ENCODE results near the gene PPP6R1. TPM values are rescaled to one million over a fixed set of nuclear protein-coding genes. Genes with fewer than 3 reads are reported as not detected.
A peak's percentile ranks its signal among the peaks of the same experiment; 100 is the strongest.
"Not testable (repeated sequence)": the region's sequence is repeated elsewhere in the genome, so short reads cannot be mapped to it uniquely, and the experiment has no call there.

The PPP6R1 gene
- total and polyA plus RNA-seq, 2 experiments from 2014 or later, result 37.1 to 76.0 TPM

DNA sequence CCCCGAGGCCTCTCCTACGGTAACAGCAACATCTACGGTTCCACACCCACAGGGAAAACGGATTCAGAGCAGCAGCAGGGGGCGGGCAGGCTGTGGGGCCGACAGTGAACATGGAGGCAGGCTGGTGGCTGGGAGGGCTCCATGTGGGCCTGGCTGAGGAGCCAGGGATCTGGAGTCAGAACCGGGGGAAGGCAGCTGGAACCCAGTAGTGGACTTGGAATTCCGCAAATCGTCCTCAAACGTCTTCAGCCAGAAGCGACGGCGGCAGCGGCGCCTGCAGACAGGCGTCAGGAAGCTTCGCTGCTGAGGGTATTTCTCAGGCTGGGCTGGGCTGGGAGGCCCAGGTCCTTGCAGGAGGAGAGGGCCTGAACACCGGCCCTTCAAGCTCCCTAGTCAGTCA is 32.0 kb downstream of the PPP6R1 start:
- Histone ChIP-seq H3K4me1 (ENCODE audit: insufficient read depth) (peaks cover 19% of the 10 kb centered on the region), H3K9me2 (replicated peaks; ENCODE audit: insufficient read depth) (no peaks in the 10 kb centered on the region), H3K36me3 (replicated peaks; ENCODE audit: insufficient read depth, low read depth) (no peaks in the 10 kb centered on the region), H3K4me3 (no peak overlapping the region), H4K20me1 (ENCODE audit: insufficient read depth, poor library complexity, severe bottlenecking) (no peaks in the 10 kb centered on the region), H3K27ac (no peak overlapping the region), H2AFZ (no peak overlapping the region), H3K79me2 (peaks cover 21% of the 10 kb centered on the region), H3K27me3 (no peaks in the 10 kb centered on the region), H3K4me2 (peak overlapping the region; percentile 82), H3K9me3 (ENCODE audit: low read depth) (no peaks in the 10 kb centered on the region)
- 88% methylated on average over 13 of the region's 18 CpGs for WGBS (ENCODE audit: low lambda C conversion rate, missing lambda C conversion rate)
- TF ChIP-seq, protein P1, sequence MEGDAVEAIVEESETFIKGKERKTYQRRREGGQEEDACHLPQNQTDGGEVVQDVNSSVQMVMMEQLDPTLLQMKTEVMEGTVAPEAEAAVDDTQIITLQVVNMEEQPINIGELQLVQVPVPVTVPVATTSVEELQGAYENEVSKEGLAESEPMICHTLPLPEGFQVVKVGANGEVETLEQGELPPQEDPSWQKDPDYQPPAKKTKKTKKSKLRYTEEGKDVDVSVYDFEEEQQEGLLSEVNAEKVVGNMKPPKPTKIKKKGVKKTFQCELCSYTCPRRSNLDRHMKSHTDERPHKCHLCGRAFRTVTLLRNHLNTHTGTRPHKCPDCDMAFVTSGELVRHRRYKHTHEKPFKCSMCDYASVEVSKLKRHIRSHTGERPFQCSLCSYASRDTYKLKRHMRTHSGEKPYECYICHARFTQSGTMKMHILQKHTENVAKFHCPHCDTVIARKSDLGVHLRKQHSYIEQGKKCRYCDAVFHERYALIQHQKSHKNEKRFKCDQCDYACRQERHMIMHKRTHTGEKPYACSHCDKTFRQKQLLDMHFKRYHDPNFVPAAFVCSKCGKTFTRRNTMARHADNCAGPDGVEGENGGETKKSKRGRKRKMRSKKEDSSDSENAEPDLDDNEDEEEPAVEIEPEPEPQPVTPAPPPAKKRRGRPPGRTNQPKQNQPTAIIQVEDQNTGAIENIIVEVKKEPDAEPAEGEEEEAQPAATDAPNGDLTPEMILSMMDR (IDR thresholded peaks at IDR 0.05; ENCODE audit: poor library complexity), result no peak
- TF ChIP-seq EZH2phosphoT487 (IDR thresholded peaks at IDR 0.05; ENCODE audit: low read depth, severe bottlenecking, unreplicated experiment) (no peak), EZH2 (IDR thresholded peaks at IDR 0.05; ENCODE audit: borderline replicate concordance) (no peak)
- DNase-seq (ENCODE audit: low spot score), result no peak

DNA sequence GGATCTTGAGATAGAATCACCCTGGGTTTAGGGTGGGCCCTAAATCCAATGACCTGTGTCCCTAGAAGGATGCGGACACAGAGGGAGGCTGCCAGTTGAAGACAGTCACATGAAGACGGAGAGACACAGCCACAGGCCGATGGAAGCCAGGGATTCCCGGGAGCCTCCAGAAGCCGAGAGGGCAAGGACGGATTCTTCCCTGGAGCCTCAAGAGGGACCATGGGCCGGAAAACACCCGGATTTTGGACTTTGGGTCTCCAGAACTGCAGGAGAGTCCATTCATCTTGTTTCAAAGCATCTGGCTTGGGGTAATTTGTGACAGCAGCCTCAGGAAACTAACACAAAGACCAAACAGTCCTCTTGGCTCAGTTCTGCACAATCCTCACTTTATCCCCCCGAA is 32.5 kb downstream of the PPP6R1 start:
- H3K4me3 ChIP-seq, result no peak overlapping the region

DNA sequence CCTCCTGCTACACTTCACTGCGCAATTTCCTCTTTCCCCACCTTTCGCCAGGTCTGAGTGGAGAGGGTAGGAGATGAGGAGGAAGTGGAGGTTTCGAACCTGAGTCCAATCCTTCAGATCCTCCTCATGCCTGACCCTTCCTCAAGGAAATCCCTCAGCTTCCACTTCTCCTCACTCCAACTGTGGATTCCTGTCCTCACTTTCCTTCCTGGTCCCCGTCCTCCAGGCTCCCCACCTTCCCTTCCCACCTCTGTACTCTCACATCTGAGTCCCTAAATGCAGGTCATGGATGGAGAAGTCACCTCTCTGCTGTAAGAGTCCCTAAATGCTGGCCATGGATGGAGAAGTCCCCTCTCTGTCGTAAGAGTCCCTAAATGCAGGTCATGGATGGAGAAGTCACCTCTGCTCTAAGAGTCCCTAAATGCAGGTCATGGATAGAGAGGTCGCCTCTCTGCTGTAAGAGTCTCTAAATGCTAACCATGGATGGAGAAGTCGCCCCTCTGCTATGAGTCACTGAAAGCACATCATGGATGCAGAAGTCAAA is 33.3 kb downstream of the PPP6R1 start:
- no peaks in the 10 kb centered on the region for H4K20me1 ChIP-seq (ENCODE audit: insufficient read depth, poor library complexity, severe bottlenecking)

More for the DNA sequence above, 32.5 kb downstream of the PPP6R1 start:
- no peak overlapping the region for H3K4me2 ChIP-seq
- no peaks in the 10 kb centered on the region for H4K20me1 ChIP-seq (ENCODE audit: insufficient read depth, poor library complexity, severe bottlenecking)
- peaks cover 21% of the 10 kb centered on the region for H3K79me2 ChIP-seq
- 85% methylated on average over 9 of the region's 9 CpGs for WGBS (ENCODE audit: low lambda C conversion rate, missing lambda C conversion rate)
- H3K4me1 ChIP-seq (ENCODE audit: insufficient read depth), result peaks cover 19% of the 10 kb centered on the region
- peak; percentile 4 for DNase-seq (ENCODE audit: low spot score)
- no peaks in the 10 kb centered on the region for H3K9me3 ChIP-seq (ENCODE audit: low read depth)
- H3K27ac ChIP-seq, result no peak overlapping the region
- no peaks in the 10 kb centered on the region for H3K27me3 ChIP-seq
- TF ChIP-seq, protein P1 (IDR thresholded peaks at IDR 0.05; ENCODE audit: poor library complexity), result no peak
- no peak for TF ChIP-seq EZH2 (IDR thresholded peaks at IDR 0.05; ENCODE audit: borderline replicate concordance)
- no peak for TF ChIP-seq EZH2phosphoT487 (IDR thresholded peaks at IDR 0.05; ENCODE audit: low read depth, severe bottlenecking, unreplicated experiment)
- no peak overlapping the region for H2AFZ ChIP-seq
- H3K36me3 ChIP-seq (replicated peaks; ENCODE audit: insufficient read depth, low read depth), result no peaks in the 10 kb centered on the region
- H3K9me2 ChIP-seq (replicated peaks; ENCODE audit: insufficient read depth), result no peaks in the 10 kb centered on the region

GRCh38 chr19:55224679-55225414 is 34.0 kb downstream of the PPP6R1 start:
- H3K4me3 ChIP-seq; H2AFZ ChIP-seq; H3K27me3 ChIP-seq; H3K9me2 ChIP-seq (replicated peaks; ENCODE audit: insufficient read depth); DNase-seq (ENCODE audit: low spot score); H3K4me2 ChIP-seq; H3K27ac ChIP-seq; H3K36me3 ChIP-seq (replicated peaks; ENCODE audit: insufficient read depth, low read depth); H4K20me1 ChIP-seq (ENCODE audit: insufficient read depth, poor library complexity, severe bottlenecking); H3K9me3 ChIP-seq (ENCODE audit: low read depth): not testable (repeated sequence)
- 84% methylated on average over 9 of the region's 11 CpGs for WGBS (ENCODE audit: low lambda C conversion rate, missing lambda C conversion rate)
- Histone ChIP-seq H3K79me2 (peaks cover 21% of the 10 kb centered on the region), H3K4me1 (ENCODE audit: insufficient read depth) (peaks cover 19% of the 10 kb centered on the region)

More for the DNA sequence above, 33.3 kb downstream of the PPP6R1 start:
- no peak overlapping the region for H3K4me3 ChIP-seq
- peaks cover 21% of the 10 kb centered on the region for H3K79me2 ChIP-seq
- no peaks in the 10 kb centered on the region for H3K9me2 ChIP-seq (replicated peaks; ENCODE audit: insufficient read depth)
- H3K4me1 ChIP-seq (ENCODE audit: insufficient read depth), result peaks cover 19% of the 10 kb centered on the region
- no peaks in the 10 kb centered on the region for H3K36me3 ChIP-seq (replicated peaks; ENCODE audit: insufficient read depth, low read depth)
- no peak for TF ChIP-seq EZH2phosphoT487 (IDR thresholded peaks at IDR 0.05; ENCODE audit: low read depth, severe bottlenecking, unreplicated experiment)
- TF ChIP-seq, protein P1 (IDR thresholded peaks at IDR 0.05; ENCODE audit: poor library complexity), result no peak
- H2AFZ ChIP-seq, result no peak overlapping the region
- no peak overlapping the region for H3K27ac ChIP-seq
- no peaks in the 10 kb centered on the region for H3K9me3 ChIP-seq (ENCODE audit: low read depth)
- DNase-seq (ENCODE audit: low spot score), result no peak
- WGBS (ENCODE audit: low lambda C conversion rate, missing lambda C conversion rate), result over 99% methylated on average over 7 of the region's 7 CpGs
- H3K27me3 ChIP-seq, result no peaks in the 10 kb centered on the region
- H3K4me2 ChIP-seq, result no peak overlapping the region

Measured in hepatocyte (in vitro differentiated cells).